NK-92 (cell line): ENCODE measurements around the gene POU2AF1.

ENCODE experiments used
- DNase-seq: peaks from one replicate; lab custom pipeline; 2025; ENCODE audit not compliant: unreplicated experiment; lab: John Stamatoyannopoulos, UW

Gene POU2AF1

GRCh38 chr11:111378861-111379601, at the start of gene POU2AF1:
POU2AF1 (minus strand) TSS chr11:111379275; CDS start chr11:111379177, 98 bp downstream.
- no peak for DNase-seq

GRCh38 chr11:111428113-111428876, 49.2 kb upstream of the POU2AF1 start:
- no peak for DNase-seq

- no peak for DNase-seq
Observed at GRCh38 chr11:111427471-111427912, 48.4 kb upstream of the POU2AF1 start.

GRCh38 chr11:111426617-111427016, 47.5 kb upstream of the POU2AF1 start:
- DNase-seq = no peak

- no peak for DNase-seq
Observed at GRCh38 chr11:111423250-111423615, 44.2 kb upstream of the POU2AF1 start.

- no peak for DNase-seq
Observed at GRCh38 chr11:111422494-111423249, 43.6 kb upstream of the POU2AF1 start.

- no peak for DNase-seq
Observed at GRCh38 chr11:111421251-111421650, 42.2 kb upstream of the POU2AF1 start.

GRCh38 chr11:111419641-111420327, 40.7 kb upstream of the POU2AF1 start:
- DNase-seq = no peak

- no peak for DNase-seq
Observed at GRCh38 chr11:111419181-111419580, 40.1 kb upstream of the POU2AF1 start.

GRCh38 chr11:111418436-111418787, 39.3 kb upstream of the POU2AF1 start:
- no peak for DNase-seq

- no peak for DNase-seq
Observed at GRCh38 chr11:111417766-111418435, 38.8 kb upstream of the POU2AF1 start.

GRCh38 chr11:111417011-111417765, 38.1 kb upstream of the POU2AF1 start:
- no peak for DNase-seq

- no peak for DNase-seq
Observed at GRCh38 chr11:111416231-111416960, 37.3 kb upstream of the POU2AF1 start.

- no peak for DNase-seq
Observed at GRCh38 chr11:111414936-111415335, 35.9 kb upstream of the POU2AF1 start.

- no peak for DNase-seq
Observed at GRCh38 chr11:111414267-111414931, 35.3 kb upstream of the POU2AF1 start.

GRCh38 chr11:111413849-111414248, 34.8 kb upstream of the POU2AF1 start:
- no peak for DNase-seq

GRCh38 chr11:111412293-111412692, 33.2 kb upstream of the POU2AF1 start:
- DNase-seq = no peak

GRCh38 chr11:111411456-111411855, 32.4 kb upstream of the POU2AF1 start:
- DNase-seq = no peak

GRCh38 chr11:111410951-111411350, 31.9 kb upstream of the POU2AF1 start:
- no peak for DNase-seq
